Right cardiac atrium (tissue), 5 donors: Measurements from ENCODE around the gene ANO1. TPM values are rescaled to one million over a fixed set of nuclear protein-coding genes. Genes with fewer than 3 reads are reported as not detected.

ENCODE experiments used
- ATAC-seq, 2 donors: fragments of 200-7000 bp; cut with Tn5 transposase; one replicate each; pipeline versions ENCODE4 v1.8.0 to v1.9.1; 2020; ENCODE audit warnings: moderate library complexity in 2 of 2, mild to moderate bottlenecking in 1 of 2
- DNase-seq, 3 donors: peaks; one replicate each; pipeline ENCODE4 v3.0.0-alpha.2; 2020
- H3K27ac ChIP-seq: one replicate; pipeline ENCODE4 v1.5.1; 2013; ENCODE audit warnings: mild to moderate bottlenecking, low read length, control low read depth, moderate library complexity
- H3K27me3 ChIP-seq: one replicate; pipeline ENCODE4 v1.6.1; 2013; ENCODE audit not compliant: control insufficient read depth, insufficient read depth
- H3K4me1 ChIP-seq: one replicate; pipeline ENCODE4 v1.6.1; 2013; ENCODE audit warnings: low read length; ENCODE audit not compliant: control insufficient read depth, insufficient read depth
- H3K4me3 ChIP-seq: one replicate; pipeline ENCODE4 v1.5.1; 2013; ENCODE audit warnings: low read length, control low read depth
- H3K9me3 ChIP-seq: one replicate; pipeline ENCODE4 v1.6.1; 2013; ENCODE audit warnings: low read length; ENCODE audit not compliant: control insufficient read depth
- WGBS: extraction: QIAGEN DNeasy Blood & Tissue Kit; methylation state at CpG from one replicate; pipeline ENCODE4 v1.1.7; 2013; 5-methylcytosine and 5-hydroxymethylcytosine counted together
- intact Hi-C, 4 donors: fragments of 100-400 bp; cut with DNase I; formaldehyde crosslinking; loops; one replicate each; pipeline versions ENCODE4 v1.11.0 to v1.14.0; 2022 to 2023
- polyA plus RNA-seq: library from polyadenylated mRNA; stranded (reverse); fragments of 200-250 nt; gene quantifications from one replicate; pipeline ENCODE4 v1.2.3, GENCODE V29; 2013
- total RNA-seq, 4 donors: library from RNA; stranded (reverse); fragmentation: NEBNext Ultra II Directional; extraction: Animal tissue kit (Norgen Biotek cat#: 25700); gene quantifications; one replicate each; pipeline ENCODE4 v1.2.1, GENCODE V29; 2021
- donor health status: healthy with polysubstance abuse.
- donor health status: DM: no; HTN: yes; CAD: no.
- donor health status: DM: no; HTN: no; CAD: no.
- donor health status: DM: no; HTN: yes; CAD: no; lungs with severe emphysema.
- donor health status: DM: yes; HTN: yes; CAD: no.

ANO1 gene
- total and polyA plus RNA-seq, 5 donors, result 6.8 to 18.2 (median 8.8) TPM

GRCh38 chr11:70226183-70226582 lies 148.1 kb downstream of the ANO1 start:
- no peaks in the 10 kb centered on the region for H3K27me3 ChIP-seq
- no peak overlapping the region for H3K4me3 ChIP-seq
- intact Hi-C loops, result no loop called here
- no peaks in the 10 kb centered on the region for H3K9me3 ChIP-seq
- ATAC-seq (no peak), DNase-seq (peak in 1 of 3 donors; percentile 2)
- H3K27ac ChIP-seq, result no peak overlapping the region
- 86% methylated on average over 3 of the region's 3 CpGs for WGBS
- H3K4me1 ChIP-seq, result no peaks in the 10 kb centered on the region

DNA sequence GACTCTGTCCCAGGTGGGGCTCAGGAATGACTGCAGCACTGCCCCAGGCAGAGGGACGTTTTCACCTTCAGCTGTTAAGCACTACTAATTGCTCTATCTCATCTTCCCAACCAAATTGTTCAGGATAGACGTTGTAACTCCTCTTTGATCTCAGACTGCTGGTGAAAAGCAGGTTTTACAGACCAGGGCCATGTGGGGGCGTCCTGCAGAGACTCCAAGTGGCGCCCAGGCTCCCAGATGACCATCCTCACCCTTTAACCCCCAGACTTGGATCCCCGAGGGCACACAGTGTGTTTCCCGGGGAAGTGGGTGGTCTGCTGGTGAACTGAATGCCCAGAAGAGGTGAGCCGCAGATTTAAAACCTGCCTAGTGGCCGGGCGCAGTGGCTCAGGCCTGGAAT lies 148.8 kb downstream of the ANO1 start:
- WGBS, result 55% methylated on average over 9 of the region's 9 CpGs
- peaks cover 2% of the 10 kb centered on the region for H3K4me1 ChIP-seq
- ATAC-seq (no peak), DNase-seq (peak in 1 of 3 donors; percentile 20)
- no peak overlapping the region for H3K4me3 ChIP-seq
- H3K9me3 ChIP-seq, result no peaks in the 10 kb centered on the region
- intact Hi-C loops, result no loop called here
- no peaks in the 10 kb centered on the region for H3K27me3 ChIP-seq
- no peak overlapping the region for H3K27ac ChIP-seq

DNA sequence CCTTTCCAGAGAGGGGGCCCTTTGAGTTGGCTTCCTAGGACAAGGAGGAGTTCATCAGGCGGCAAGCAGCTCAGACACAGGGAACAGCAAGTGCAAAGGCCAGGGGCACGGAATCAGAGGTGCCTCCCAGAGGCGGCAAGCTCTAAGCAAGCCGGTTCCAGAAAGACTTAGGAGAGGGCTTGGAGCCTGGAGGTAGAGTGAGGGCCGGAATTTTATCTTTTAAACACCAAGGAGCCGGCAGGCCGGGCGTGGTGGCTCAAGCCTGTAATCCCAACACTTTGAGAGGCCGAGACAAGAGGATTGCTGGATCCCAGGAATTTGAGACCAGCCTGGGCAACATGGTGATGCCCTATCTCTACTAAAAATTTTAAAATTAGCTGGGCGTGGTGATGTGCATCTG lies 151.6 kb downstream of the ANO1 start:
- no peak overlapping the region for H3K27ac ChIP-seq
- H3K9me3 ChIP-seq, result no peaks in the 10 kb centered on the region
- DNase-seq (peak in 1 of 3 donors; percentile 3), ATAC-seq (no peak)
- intact Hi-C loops, result no loop called here
- peaks cover 2% of the 10 kb centered on the region for H3K4me1 ChIP-seq
- 89% methylated on average over 10 of the region's 10 CpGs for WGBS
- H3K4me3 ChIP-seq, result no peak overlapping the region
- H3K27me3 ChIP-seq, result no peaks in the 10 kb centered on the region

GRCh38 chr11:70230151-70230839 lies 152.2 kb downstream of the ANO1 start:
- 71% methylated on average over 8 of the region's 8 CpGs for WGBS
- no peak for DNase-seq
- intact Hi-C loops, result no loop called here
- Histone ChIP-seq H3K4me3 (no peak overlapping the region), H3K27ac (no peak overlapping the region), H3K4me1 (peaks cover 2% of the 10 kb centered on the region), H3K9me3 (no peaks in the 10 kb centered on the region), H3K27me3 (no peaks in the 10 kb centered on the region)
- no peak for ATAC-seq

DNA sequence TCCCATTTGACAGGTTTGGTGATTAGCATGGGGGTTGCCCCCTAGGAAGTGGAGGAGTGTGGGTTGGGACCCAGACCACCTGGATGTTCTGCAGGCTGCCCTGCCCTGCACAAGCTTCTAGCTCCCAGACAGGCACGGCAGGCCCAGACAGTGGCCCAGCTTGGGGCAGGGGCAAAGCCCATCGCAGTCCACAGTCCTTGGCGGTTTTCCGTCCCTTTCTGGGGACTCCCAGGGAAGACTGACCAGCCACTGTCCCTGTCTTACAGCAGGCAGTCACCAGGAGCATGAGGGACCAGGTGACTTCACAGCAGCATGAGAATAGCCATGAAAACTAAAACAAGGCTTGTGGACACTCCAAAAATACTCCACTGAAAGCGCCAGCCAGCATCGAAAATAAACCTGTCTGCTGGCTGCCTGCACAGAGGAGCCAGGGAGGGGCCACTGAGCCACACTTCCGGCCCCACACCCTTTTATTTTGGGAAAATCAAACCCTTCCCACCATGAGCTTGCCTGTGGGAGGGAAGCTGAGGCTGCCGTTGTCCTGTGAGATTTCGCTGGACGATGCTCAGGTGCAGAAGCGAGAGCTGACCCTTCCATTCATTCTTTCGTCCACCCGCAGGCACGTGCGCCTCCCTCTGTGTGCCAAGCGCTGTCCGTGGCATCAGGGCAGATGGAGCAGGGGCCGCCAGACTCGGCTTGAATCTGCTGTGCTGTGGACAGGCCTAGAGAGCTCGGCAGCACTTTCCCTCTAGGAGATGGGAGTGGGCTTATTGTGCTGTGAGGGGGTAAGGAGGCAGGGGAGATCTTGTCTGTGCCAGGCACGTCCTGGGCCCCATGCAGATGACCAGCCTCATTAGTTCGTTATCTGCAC lies 153.0 kb downstream of the ANO1 start:
- intact Hi-C loops, result no loop called here

DNA sequence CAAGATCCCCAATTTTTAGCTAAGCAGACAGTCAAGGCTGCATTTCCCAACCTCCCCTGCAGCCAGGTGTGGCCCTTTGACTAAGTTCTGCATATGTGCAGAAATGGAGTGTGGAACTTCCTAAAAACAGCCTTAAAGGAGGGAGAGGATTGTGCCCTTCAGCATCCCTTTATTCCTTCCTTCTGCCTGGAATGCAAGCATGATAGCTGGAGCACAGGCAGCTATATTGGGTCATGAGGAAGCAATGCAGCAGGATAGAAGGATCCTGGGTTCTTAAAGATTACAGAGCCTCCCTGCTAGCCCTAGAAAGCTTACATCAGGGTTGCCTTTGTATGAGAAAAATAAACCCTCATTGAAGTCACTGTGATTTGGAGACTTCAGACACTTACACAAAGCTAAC lies 154.9 kb downstream of the ANO1 start:
- DNase-seq (no peak), ATAC-seq (no peak)
- no peaks in the 10 kb centered on the region for H3K9me3 ChIP-seq
- no peak overlapping the region for H3K27ac ChIP-seq
- H3K27me3 ChIP-seq, result no peaks in the 10 kb centered on the region
- H3K4me3 ChIP-seq, result no peak overlapping the region
- intact Hi-C loops, result no loop called here
- peaks cover 2% of the 10 kb centered on the region for H3K4me1 ChIP-seq

More for the DNA sequence above, 153.0 kb downstream of the ANO1 start:
- H3K4me1 ChIP-seq, result peaks cover 2% of the 10 kb centered on the region
- no peak overlapping the region for H3K4me3 ChIP-seq
- no peak overlapping the region for H3K27ac ChIP-seq
- 61% methylated on average over 22 of the region's 22 CpGs for WGBS
- peak in 1 of 3 donors; percentile 32 for DNase-seq
- ATAC-seq, result peak; percentile 37 to 50
- no peaks in the 10 kb centered on the region for H3K27me3 ChIP-seq
- no peaks in the 10 kb centered on the region for H3K9me3 ChIP-seq

DNA sequence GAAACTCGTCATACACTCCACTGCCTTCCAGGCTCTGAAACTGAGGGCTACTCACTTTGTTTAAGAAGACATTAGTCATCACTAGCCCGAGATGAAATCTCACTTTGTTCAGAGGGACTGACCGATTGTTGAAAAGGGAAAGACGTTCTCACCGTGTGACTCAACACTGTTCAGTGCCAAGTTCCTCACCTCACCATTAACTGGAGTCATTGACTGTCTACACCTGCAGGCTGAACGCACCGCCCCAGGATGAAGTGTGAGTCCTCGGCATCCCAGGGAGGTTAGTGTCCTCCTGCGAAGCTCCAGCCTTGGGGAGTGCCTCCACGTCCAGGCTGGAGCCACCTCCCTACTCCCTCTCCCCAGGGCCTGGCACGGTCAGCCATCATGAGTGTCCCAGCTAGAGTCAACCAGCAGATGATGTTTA lies 155.4 kb downstream of the ANO1 start:
- 62% methylated on average over 11 of the region's 11 CpGs for WGBS
- Histone ChIP-seq H3K4me1 (peaks cover 2% of the 10 kb centered on the region), H3K27ac (no peak overlapping the region), H3K9me3 (no peaks in the 10 kb centered on the region), H3K4me3 (no peak overlapping the region), H3K27me3 (no peaks in the 10 kb centered on the region)
- no peak for ATAC-seq
- intact Hi-C loops, result no loop called here
- no peak for DNase-seq

GRCh38 chr11:70233962-70234361 lies 155.8 kb downstream of the ANO1 start:
- 87% methylated on average over 9 of the region's 9 CpGs for WGBS

More at GRCh38 chr11:70233962-70234361, 155.8 kb downstream of the ANO1 start:
- Histone ChIP-seq H3K4me1 (peaks cover 2% of the 10 kb centered on the region), H3K9me3 (no peaks in the 10 kb centered on the region), H3K27ac (no peak overlapping the region), H3K27me3 (no peaks in the 10 kb centered on the region), H3K4me3 (no peak overlapping the region)
- intact Hi-C loops, result no loop called here
- DNase-seq (no peak), ATAC-seq (no peak)

Other genes with a start within 250 kb of the ANO1 start
- 10 to 100 TPM; 11.3 to 13.4 (median 12.3) TPM for gene FADD, start 125.0 kb downstream of the ANO1 start, total RNA-seq
- 10.6 TPM for gene FADD, start 125.0 kb downstream of the ANO1 start, polyA plus RNA-seq
- gene PPFIA1, start 192.4 kb downstream of the ANO1 start, total RNA-seq, result 10 to 100 TPM; 36.7 to 44.9 (median 39.4) TPM
- gene PPFIA1, start 192.4 kb downstream of the ANO1 start, polyA plus RNA-seq, result 16.2 TPM